Spleen (tissue), 11 donors: Measurements from ENCODE around the gene TMPRSS2. TPM values are rescaled to one million over a fixed set of nuclear protein-coding genes. Genes with fewer than 3 reads are reported as not detected.

Source experiments
- DNase-seq: peaks from one replicate; pipeline ENCODE4 v3.0.0-alpha.2; 2020
- H3K27ac ChIP-seq, 8 donors: fragments of 200-600 bp; sonication (generic) in 7 of 8; 1 replicate in 4 of 8; 2 replicates in 4 of 8; pipeline versions ENCODE4 v1.5.0 to v1.8.0; 2016 to 2021; ENCODE audit warnings: inconsistent platforms in 4 of 8, mild to moderate bottlenecking in 4 of 8, moderate library complexity in 1 of 8
- H3K27me3 ChIP-seq, 7 donors: fragments of 200-600 bp; sonication (generic) in 6 of 7; replicated peaks in 1 of 7; 1 replicate in 4 of 7; 2 replicates in 3 of 7; pipeline versions ENCODE4 v1.5.0 to v1.8.0; 2016 to 2021; ENCODE audit warnings: inconsistent platforms in 3 of 7, mild to moderate bottlenecking in 1 of 7
- H3K36me3 ChIP-seq, 6 donors: fragments of 200-600 bp; sonication (generic) in 5 of 6; 1 replicate in 4 of 6; 2 replicates in 2 of 6; pipeline versions ENCODE4 v1.5.0 to v1.8.0; 2016 to 2021; ENCODE audit warnings: inconsistent platforms in 2 of 6
- H3K4me1 ChIP-seq, 6 donors: fragments of 200-600 bp; sonication (generic) in 5 of 6; 1 replicate in 3 of 6; 2 replicates in 3 of 6; pipeline versions ENCODE4 v1.5.0 to v1.8.0; 2016 to 2021; ENCODE audit warnings: inconsistent platforms in 3 of 6
- H3K4me3 ChIP-seq, 8 donors: fragments of 200-600 bp; sonication (generic) in 7 of 8; 1 replicate in 4 of 8; 2 replicates in 4 of 8; pipeline versions ENCODE4 v1.5.0 to v1.8.0; 2016 to 2021; ENCODE audit warnings: inconsistent platforms in 4 of 8, mild to moderate bottlenecking in 4 of 8, moderate library complexity in 2 of 8
- H3K9me3 ChIP-seq, 8 donors: fragments of 200-600 bp; sonication (generic) in 7 of 8; 1 replicate in 4 of 8; 2 replicates in 4 of 8; pipeline versions ENCODE4 v1.5.0 to v1.8.0; 2016 to 2021; ENCODE audit warnings: inconsistent platforms in 4 of 8
- CTCF ChIP-seq, 11 experiments: fragments of 200-600 bp in 7 of 11; fragments of 450-650 bp in 4 of 11; sonication (generic) in 4 of 11; IDR thresholded peaks in 8 of 11; conservative IDR thresholded peaks in 3 of 11; 1 replicate in 7 of 11; 2 replicates in 4 of 11; pipeline versions ENCODE4 v1.4.0 to v1.8.0; 2016 to 2021; ENCODE audit warnings: antibody characterized with exemption in 11 of 11, inconsistent platforms in 4 of 11, mild to moderate bottlenecking in 1 of 11
- POLR2A ChIP-seq, 3 donors: fragments of 450-650 bp; IDR thresholded peaks; one replicate each; pipeline ENCODE4 v1.5.1; 2017; ENCODE audit warnings: antibody characterized with exemption in 3 of 3, mild to moderate bottlenecking in 1 of 3
- POLR2AphosphoS5 ChIP-seq, 3 donors: sonication (generic); formaldehyde crosslinking; IDR thresholded peaks; one replicate each; pipeline ENCODE4 v1.5.1; 2017; ENCODE audit warnings: antibody characterized with exemption in 3 of 3
- WGBS, 5 donors: extraction: QIAGEN DNeasy Blood & Tissue Kit in 3 of 5; methylation state at CpG; one replicate each; pipeline versions ENCODE4 v1.1.5 to v1.1.7; 2013 to 2018; 5-methylcytosine and 5-hydroxymethylcytosine counted together
- intact Hi-C: fragments of 100-400 bp; cut with DNase I; formaldehyde crosslinking; loops from one replicate; pipeline ENCODE4 v1.15.0; 2023; ENCODE audit warnings: low total_unique reads
- polyA plus RNA-seq, 3 donors: library from polyadenylated mRNA; stranded (reverse); fragments of 200-250 nt; gene quantifications; one replicate each; pipeline ENCODE4 v1.2.1, GENCODE V29; 2013
- total RNA-seq, 7 donors: library from RNA; depleted of rRNA in 3 of 7; stranded (reverse); fragments of >200 nt in 3 of 7; fragmentation: NEBNext Ultra II Directional in 4 of 7; extraction: Animal tissue kit (Norgen Biotek cat#: 25700) in 4 of 7; gene quantifications; one replicate each; pipeline versions ENCODE4 v1.1.0 to v1.2.1, GENCODE V29; 2016 to 2021
- donor health status: healthy with polysubstance abuse.
- donor health status: DM: no; HTN: no; CAD: no; lungs with moderate emphysema.
- donor health status: DM: no; HTN: no; CAD: no.
- donor health status: Bipolar disorder and iron deficiency.
- donor health status: healthy.
- donor health status: DM: no; HTN: no; CAD: no.
- donor health status: DM: yes; HTN: yes; CAD: no.

The TMPRSS2 gene
- total and polyA plus RNA-seq, 10 donors: 0.06 to 0.25 (median 0.10) TPM; not detected in 5

- Histone ChIP-seq H3K4me3 (no peak overlapping the region), H3K36me3 (peaks cover 0 to 53% (median 48%) of the 10 kb centered on the region in 6 donors), H3K9me3 (peaks cover 0 to 5% (median 0%) of the 10 kb centered on the region in 8 donors), H3K4me1 (peaks cover 0 to 17% (median 2%) of the 10 kb centered on the region in 6 donors), H3K27ac (no peak overlapping the region), H3K27me3 (no peaks in the 10 kb centered on the region)
- no peak for DNase-seq
- intact Hi-C loops: loop anchor here (5.0 kb wide), 1 partner anchor 178 kb away; no protein-coding TSS in a partner anchor
- TF ChIP-seq POLR2A (IDR thresholded peaks at IDR 0.05): no peak
- TF ChIP-seq CTCF (IDR thresholded peaks at IDR 0.05 in 8 of 11, conservative IDR thresholded peaks at IDR 0.05 in 3 of 11): no peak
- no peak for TF ChIP-seq POLR2AphosphoS5 (IDR thresholded peaks at IDR 0.05)
- WGBS, 5 donors: 86 to 92% (median 91%) methylated on average over 9 of the region's 9 CpGs
Observed at GRCh38 chr21:41459884-41460534, 47.9 kb downstream of the TMPRSS2 start.

- peaks cover 0 to 5% (median 0%) of the 10 kb centered on the region in 8 donors for H3K9me3 ChIP-seq
- no peak overlapping the region for H3K27ac ChIP-seq
- H3K36me3 ChIP-seq: peaks cover 0 to 67% (median 62%) of the 10 kb centered on the region in 6 donors
- intact Hi-C loops: no loop called here
- peaks cover 0 to 17% (median 2%) of the 10 kb centered on the region in 6 donors for H3K4me1 ChIP-seq
- H3K4me3 ChIP-seq: no peak overlapping the region
- H3K27me3 ChIP-seq: no peaks in the 10 kb centered on the region
- TF ChIP-seq POLR2A (IDR thresholded peaks at IDR 0.05) (no peak), POLR2AphosphoS5 (IDR thresholded peaks at IDR 0.05) (peak in 1 of 3 donors; percentile 38)
- DNase-seq: no peak
- 89 to 96% (median 92%) methylated on average over 14 to 22 of the region's 22 CpGs for WGBS, 5 donors
Observed at GRCh38 chr21:41458559-41458958, 49.4 kb downstream of the TMPRSS2 start.

GRCh38 chr21:41458121-41458520, 49.8 kb downstream of the TMPRSS2 start:
- peaks cover 0 to 71% (median 66%) of the 10 kb centered on the region in 6 donors for H3K36me3 ChIP-seq
- H3K4me3 ChIP-seq: no peak overlapping the region
- DNase-seq: no peak
- peaks cover 0 to under 1% (median 0%) of the 10 kb centered on the region in 8 donors for H3K9me3 ChIP-seq
- TF ChIP-seq CTCF (IDR thresholded peaks at IDR 0.05 in 8 of 11, conservative IDR thresholded peaks at IDR 0.05 in 3 of 11): no peak
- no peak overlapping the region for H3K27ac ChIP-seq
- intact Hi-C loops: no loop called here
- no peaks in the 10 kb centered on the region for H3K27me3 ChIP-seq
- H3K4me1 ChIP-seq: peaks cover 0 to 17% (median 2%) of the 10 kb centered on the region in 6 donors
- WGBS, 5 donors: 88 to 94% (median 91%) methylated on average over 6 of the region's 6 CpGs

- WGBS, 5 donors: 58 to 80% (median 62%) methylated on average over 3 of the region's 3 CpGs
- Histone ChIP-seq H3K4me1 (no peaks in the 10 kb centered on the region), H3K4me3 (no peak overlapping the region), H3K9me3 (no peaks in the 10 kb centered on the region), H3K27me3 (no peaks in the 10 kb centered on the region), H3K27ac (no peak overlapping the region), H3K36me3 (peaks cover 0 to 100% (median 87%) of the 10 kb centered on the region in 6 donors)
- no peak for TF ChIP-seq POLR2AphosphoS5 (IDR thresholded peaks at IDR 0.05)
- DNase-seq: no peak
- intact Hi-C loops: no loop called here
Observed at GRCh38 chr21:41453761-41454160, 54.2 kb downstream of the TMPRSS2 start.

- 87 to 95% (median 92%) methylated on average over 3 of the region's 3 CpGs for WGBS, 5 donors
- H3K27me3 ChIP-seq: no peaks in the 10 kb centered on the region
- TF ChIP-seq POLR2AphosphoS5 (IDR thresholded peaks at IDR 0.05): no peak
- no peak for TF ChIP-seq POLR2A (IDR thresholded peaks at IDR 0.05)
- no peak for TF ChIP-seq CTCF (IDR thresholded peaks at IDR 0.05 in 8 of 11, conservative IDR thresholded peaks at IDR 0.05 in 3 of 11)
- H3K4me1 ChIP-seq: no peaks in the 10 kb centered on the region
- H3K9me3 ChIP-seq: no peaks in the 10 kb centered on the region
- H3K27ac ChIP-seq: no peak overlapping the region
- peaks cover 0 to 100% (median 81%) of the 10 kb centered on the region in 6 donors for H3K36me3 ChIP-seq
- intact Hi-C loops: no loop called here
- peak; percentile 2 for DNase-seq
- no peak overlapping the region for H3K4me3 ChIP-seq
Observed at GRCh38 chr21:41453198-41453597, 54.8 kb downstream of the TMPRSS2 start.
